Hepatocyte (in vitro differentiated cells): ENCODE results near the gene CDK5. TPM values are rescaled to one million over a fixed set of nuclear protein-coding genes. Genes with fewer than 3 reads are reported as not detected.

ENCODE experiments used
- DNase-seq: peaks from one replicate; pipeline ENCODE4 v3.0.0-alpha.2; 2016; ENCODE audit warnings: low spot score
- H2AFZ ChIP-seq: fragments of 200-600 bp; sonication (generic); 2 replicates; pipeline ENCODE4 v1.6.0; 2016; ENCODE audit warnings: antibody characterized with exemption, mild to moderate bottlenecking
- H3K27ac ChIP-seq: fragments of 200-600 bp; sonication (generic); 2 replicates; pipeline ENCODE4 v1.5.1; 2016; ENCODE audit warnings: mild to moderate bottlenecking
- H3K27me3 ChIP-seq: fragments of 200-600 bp; sonication (generic); 2 replicates; pipeline ENCODE4 v1.6.1; 2016
- H3K36me3 ChIP-seq: fragments of 200-600 bp; sonication (generic); replicated peaks from 2 replicates; pipeline ENCODE4 v1.5.1; 2016; ENCODE audit warnings: low read depth; ENCODE audit not compliant: insufficient read depth
- H3K4me1 ChIP-seq: fragments of 200-600 bp; sonication (generic); 2 replicates; pipeline ENCODE4 v1.5.1; 2016; ENCODE audit warnings: mild to moderate bottlenecking, moderate library complexity; ENCODE audit not compliant: insufficient read depth
- H3K4me2 ChIP-seq: fragments of 200-600 bp; sonication (generic); 2 replicates; pipeline ENCODE4 v1.6.0; 2016
- H3K4me3 ChIP-seq: fragments of 200-600 bp; sonication (generic); 2 replicates; pipeline ENCODE4 v1.5.1; 2016; ENCODE audit warnings: mild to moderate bottlenecking
- H3K79me2 ChIP-seq: fragments of 200-600 bp; sonication (generic); 2 replicates; pipeline ENCODE4 v1.6.0; 2017; ENCODE audit warnings: mild to moderate bottlenecking
- H3K9me2 ChIP-seq: fragments of 200-600 bp; sonication (generic); replicated peaks from 2 replicates; pipeline ENCODE4 v1.6.0; 2017; ENCODE audit warnings: mild to moderate bottlenecking; ENCODE audit not compliant: insufficient read depth
- H3K9me3 ChIP-seq: fragments of 200-600 bp; sonication (generic); 2 replicates; pipeline ENCODE4 v1.5.1; 2016; ENCODE audit warnings: low read depth, mild to moderate bottlenecking
- H4K20me1 ChIP-seq: fragments of 200-600 bp; sonication (generic); 2 replicates; pipeline ENCODE4 v1.6.0; 2016; ENCODE audit warnings: mild to moderate bottlenecking; ENCODE audit not compliant: insufficient read depth, poor library complexity, severe bottlenecking
- EZH2 ChIP-seq: fragments of 200-600 bp; sonication (generic); IDR thresholded peaks from 2 replicates; pipeline ENCODE4 v1.6.1; 2016; ENCODE audit warnings: antibody characterized with exemption, mild to moderate bottlenecking, borderline replicate concordance
- EZH2phosphoT487 ChIP-seq: fragments of 200-600 bp; sonication (generic); IDR thresholded peaks from one replicate; pipeline ENCODE4 v1.6.1; 2018; ENCODE audit warnings: antibody characterized with exemption, mild to moderate bottlenecking, low read depth, moderate library complexity; ENCODE audit not compliant: unreplicated experiment, severe bottlenecking
- WGBS: methylation state at CpG from one replicate; pipeline ENCODE4 v1.1.6; 2016; ENCODE audit warnings: low lambda C conversion rate; ENCODE audit errors: missing lambda C conversion rate; 5-methylcytosine and 5-hydroxymethylcytosine counted together
- polyA plus RNA-seq: library from polyadenylated mRNA; unstranded; fragments of >200 nt; fragmentation: Nextera tagmentation; extraction: Ambion mirVana; gene quantifications from 2 replicates; pipeline ENCODE4 v1.2.1, GENCODE V29; 2016
- total RNA-seq: library from RNA; depleted of rRNA; stranded (reverse); fragments of >200 nt; gene quantifications from 2 replicates; pipeline ENCODE4 v1.2.3, GENCODE V29; 2014
- TF ChIP-seq, protein P1 (sequence below): fragments of 200-600 bp; sonication (generic); IDR thresholded peaks from 2 replicates; pipeline ENCODE4 v1.5.1; 2016; ENCODE audit warnings: antibody characterized with exemption, mild to moderate bottlenecking; ENCODE audit not compliant: poor library complexity

Gene CDK5
- total and polyA plus RNA-seq, 2 experiments from 2014 or later = 17.4 to 29.4 TPM

DNA sequence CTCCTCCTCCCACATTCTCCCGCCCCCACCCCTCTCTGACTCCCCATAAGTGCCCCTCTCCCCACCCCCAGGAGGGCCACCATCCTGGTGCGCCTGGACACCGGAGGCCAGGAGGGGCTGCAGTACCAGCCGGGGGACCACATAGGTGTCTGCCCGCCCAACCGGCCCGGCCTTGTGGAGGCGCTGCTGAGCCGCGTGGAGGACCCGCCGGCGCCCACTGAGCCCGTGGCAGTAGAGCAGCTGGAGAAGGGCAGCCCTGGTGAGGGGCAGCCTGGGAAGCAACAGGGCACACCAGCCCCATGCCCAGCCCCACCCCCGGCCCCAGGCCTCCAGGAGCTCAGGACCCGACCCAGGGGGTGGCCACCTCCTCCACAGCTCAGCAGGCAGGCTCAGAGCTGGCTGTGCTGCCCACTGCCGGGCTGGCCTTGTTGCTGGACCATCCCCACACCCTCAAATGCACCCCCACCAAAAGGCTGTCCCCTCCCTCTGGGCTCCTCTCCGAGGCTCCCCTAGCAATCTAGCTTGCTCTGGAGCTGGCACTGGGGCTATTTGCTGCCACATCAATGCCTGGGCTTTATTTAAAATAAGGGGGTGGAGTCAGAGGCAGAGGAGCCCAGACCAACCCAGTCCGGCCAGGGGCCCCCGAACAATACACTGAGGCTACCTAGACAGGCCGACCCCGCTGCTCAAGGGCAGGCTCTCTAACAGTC is 48.2 kb downstream of the CDK5 start:
- Histone ChIP-seq H3K4me3 (no peak overlapping the region), H4K20me1 (no peaks in the 10 kb centered on the region), H3K9me2 (no peaks in the 10 kb centered on the region), H3K4me2 (no peak overlapping the region), H2AFZ (no peak overlapping the region), H3K4me1 (peaks cover 33% of the 10 kb centered on the region), H3K9me3 (no peaks in the 10 kb centered on the region), H3K36me3 (no peaks in the 10 kb centered on the region), H3K79me2 (no peaks in the 10 kb centered on the region), H3K27ac (no peak overlapping the region), H3K27me3 (no peaks in the 10 kb centered on the region)
- WGBS = 74% methylated on average over 21 of the region's 22 CpGs
- TF ChIP-seq EZH2 (no peak), EZH2phosphoT487 (no peak)
- no peak for DNase-seq

GRCh38 chr7:151008511-151009323 is 49.0 kb downstream of the CDK5 start:
- 64% methylated on average over 36 of the region's 40 CpGs for WGBS
- Histone ChIP-seq H3K27me3 (no peaks in the 10 kb centered on the region), H3K4me1 (peaks cover 30% of the 10 kb centered on the region), H3K4me3 (no peak overlapping the region), H2AFZ (no peak overlapping the region), H4K20me1 (no peaks in the 10 kb centered on the region), H3K4me2 (peak overlapping the region; percentile 60), H3K9me3 (no peaks in the 10 kb centered on the region), H3K36me3 (no peaks in the 10 kb centered on the region), H3K27ac (no peak overlapping the region), H3K9me2 (no peaks in the 10 kb centered on the region), H3K79me2 (no peaks in the 10 kb centered on the region)
- no peak for TF ChIP-seq EZH2
- TF ChIP-seq, protein P1, sequence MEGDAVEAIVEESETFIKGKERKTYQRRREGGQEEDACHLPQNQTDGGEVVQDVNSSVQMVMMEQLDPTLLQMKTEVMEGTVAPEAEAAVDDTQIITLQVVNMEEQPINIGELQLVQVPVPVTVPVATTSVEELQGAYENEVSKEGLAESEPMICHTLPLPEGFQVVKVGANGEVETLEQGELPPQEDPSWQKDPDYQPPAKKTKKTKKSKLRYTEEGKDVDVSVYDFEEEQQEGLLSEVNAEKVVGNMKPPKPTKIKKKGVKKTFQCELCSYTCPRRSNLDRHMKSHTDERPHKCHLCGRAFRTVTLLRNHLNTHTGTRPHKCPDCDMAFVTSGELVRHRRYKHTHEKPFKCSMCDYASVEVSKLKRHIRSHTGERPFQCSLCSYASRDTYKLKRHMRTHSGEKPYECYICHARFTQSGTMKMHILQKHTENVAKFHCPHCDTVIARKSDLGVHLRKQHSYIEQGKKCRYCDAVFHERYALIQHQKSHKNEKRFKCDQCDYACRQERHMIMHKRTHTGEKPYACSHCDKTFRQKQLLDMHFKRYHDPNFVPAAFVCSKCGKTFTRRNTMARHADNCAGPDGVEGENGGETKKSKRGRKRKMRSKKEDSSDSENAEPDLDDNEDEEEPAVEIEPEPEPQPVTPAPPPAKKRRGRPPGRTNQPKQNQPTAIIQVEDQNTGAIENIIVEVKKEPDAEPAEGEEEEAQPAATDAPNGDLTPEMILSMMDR = peak; percentile 67
- DNase-seq = peak; percentile 64

DNA sequence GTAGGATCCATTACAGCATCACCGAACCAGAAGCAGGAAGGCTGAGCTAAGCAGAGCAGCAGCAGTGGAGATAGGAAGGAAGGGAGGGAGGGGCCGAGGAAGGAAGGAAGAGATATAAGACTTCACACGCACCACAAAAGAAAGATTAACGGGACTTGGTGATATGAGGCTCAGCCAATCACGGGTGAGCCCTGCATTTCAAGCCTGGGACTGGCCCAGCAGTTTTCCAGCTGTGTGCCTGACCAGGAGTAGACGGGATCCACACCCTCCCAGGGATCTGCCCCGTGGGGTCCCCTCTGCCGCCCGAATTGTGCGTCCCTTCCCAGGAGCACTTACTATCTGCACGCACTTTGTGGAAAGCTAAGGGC is 49.6 kb downstream of the CDK5 start:
- Histone ChIP-seq H3K9me3 (no peaks in the 10 kb centered on the region), H2AFZ (no peak overlapping the region), H3K79me2 (no peaks in the 10 kb centered on the region), H3K4me1 (peaks cover 25% of the 10 kb centered on the region), H3K4me2 (peak overlapping the region; percentile 60), H4K20me1 (no peaks in the 10 kb centered on the region), H3K4me3 (no peak overlapping the region), H3K36me3 (no peaks in the 10 kb centered on the region), H3K27me3 (no peaks in the 10 kb centered on the region), H3K27ac (no peak overlapping the region), H3K9me2 (no peaks in the 10 kb centered on the region)
- no peak for TF ChIP-seq EZH2phosphoT487
- TF ChIP-seq, protein P1 = no peak
- WGBS = 55% methylated on average over 11 of the region's 11 CpGs
- DNase-seq = no peak

DNA sequence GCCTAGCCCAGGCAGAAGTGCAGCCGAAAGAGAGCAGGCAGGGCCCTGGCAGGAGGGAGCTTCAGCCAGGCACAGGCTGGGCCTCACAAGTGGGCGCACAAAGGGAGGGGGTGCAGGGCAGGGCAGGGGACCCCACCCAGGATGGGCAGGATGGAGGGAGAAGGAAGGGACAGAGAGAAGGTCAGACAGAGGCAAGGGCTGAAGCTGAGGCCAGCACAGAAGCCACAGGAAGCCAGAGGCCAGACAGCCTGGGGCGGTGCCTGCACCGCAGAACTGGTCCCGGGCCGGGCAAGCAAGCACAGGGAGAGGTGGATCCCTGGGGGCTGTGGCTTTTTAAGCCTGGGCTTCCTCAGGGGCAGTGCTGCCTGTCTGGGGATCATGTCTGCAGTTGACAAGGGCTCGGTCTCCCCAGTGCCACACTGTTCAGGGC is 50.2 kb downstream of the CDK5 start:
- 65% methylated on average over 7 of the region's 7 CpGs for WGBS
- DNase-seq = no peak
- Histone ChIP-seq H3K4me2 (no peak overlapping the region), H3K9me3 (no peaks in the 10 kb centered on the region), H3K36me3 (no peaks in the 10 kb centered on the region), H3K4me1 (peaks cover 19% of the 10 kb centered on the region), H4K20me1 (no peaks in the 10 kb centered on the region), H3K9me2 (no peaks in the 10 kb centered on the region), H3K4me3 (no peak overlapping the region), H3K27me3 (no peaks in the 10 kb centered on the region), H3K27ac (no peak overlapping the region), H3K79me2 (no peaks in the 10 kb centered on the region), H2AFZ (no peak overlapping the region)
- TF ChIP-seq EZH2 = no peak
- TF ChIP-seq, protein P1 = no peak
- no peak for TF ChIP-seq EZH2phosphoT487
